H7 (cell line): ENCODE measurements around the gene CCDC3. TPM values are rescaled to one million over a fixed set of nuclear protein-coding genes. Genes with fewer than 3 reads are reported as not detected.

Source experiments
- DNase-seq: peaks from one replicate; pipeline ENCODE4 v3.0.0; 2012
- H3K27me3 ChIP-seq: 2 replicates; pipeline ENCODE4 v1.6.0; 2011; ENCODE audit warnings: mild to moderate bottlenecking, low read length; ENCODE audit not compliant: control insufficient read depth, insufficient read depth
- H3K36me3 ChIP-seq: replicated peaks from 2 replicates; pipeline ENCODE4 v1.5.1; 2011; ENCODE audit warnings: low read length; ENCODE audit not compliant: control insufficient read depth, insufficient read depth
- H3K4me3 ChIP-seq: 2 replicates; pipeline ENCODE4 v1.5.1; 2011; ENCODE audit warnings: low read depth, mild to moderate bottlenecking, control low read depth, low read length, moderate library complexity; ENCODE audit not compliant: insufficient read depth
- total RNA-seq: library from RNA; depleted of rRNA; stranded (reverse); fragments of >200 nt; shearing (Covaris generic); gene quantifications from 2 replicates; pipeline ENCODE4 v1.2.3, GENCODE V29; 2014

Gene CCDC3
- total RNA-seq, 1 experiment from 2014 or later, result 0.73 TPM

- H3K27me3 ChIP-seq, result no peaks in the 10 kb centered on the region
- H3K4me3 ChIP-seq, result no peak overlapping the region
- no peak for DNase-seq
- H3K36me3 ChIP-seq, result no peaks in the 10 kb centered on the region
These were observed 20.7 kb downstream of the CCDC3 start for GRCh38 chr10:12980713-12981306.

GRCh38 chr10:12980102-12980661 lies 21.3 kb downstream of the CCDC3 start:
- Histone ChIP-seq H3K27me3 (no peaks in the 10 kb centered on the region), H3K36me3 (no peaks in the 10 kb centered on the region), H3K4me3 (no peak overlapping the region)
- DNase-seq, result no peak

GRCh38 chr10:12978891-12979290 lies 22.6 kb downstream of the CCDC3 start:
- Histone ChIP-seq H3K4me3 (no peak overlapping the region), H3K36me3 (no peaks in the 10 kb centered on the region), H3K27me3 (no peaks in the 10 kb centered on the region)
- no peak for DNase-seq

- H3K36me3 ChIP-seq, result no peaks in the 10 kb centered on the region
- no peak for DNase-seq
- no peak overlapping the region for H3K4me3 ChIP-seq
- no peaks in the 10 kb centered on the region for H3K27me3 ChIP-seq
These were observed 25.6 kb downstream of the CCDC3 start for GRCh38 chr10:12975906-12976305.

GRCh38 chr10:12975266-12975665 lies 26.2 kb downstream of the CCDC3 start:
- Histone ChIP-seq H3K36me3 (no peaks in the 10 kb centered on the region), H3K27me3 (no peaks in the 10 kb centered on the region), H3K4me3 (no peak overlapping the region)
- DNase-seq, result peak; percentile 38

- no peaks in the 10 kb centered on the region for H3K36me3 ChIP-seq
- no peak overlapping the region for H3K4me3 ChIP-seq
- DNase-seq, result no peak
- H3K27me3 ChIP-seq, result no peaks in the 10 kb centered on the region
These were observed 26.9 kb downstream of the CCDC3 start for GRCh38 chr10:12974491-12975199.

- Histone ChIP-seq H3K27me3 (no peaks in the 10 kb centered on the region), H3K36me3 (no peaks in the 10 kb centered on the region), H3K4me3 (no peak overlapping the region)
- DNase-seq, result no peak
These were observed 27.4 kb downstream of the CCDC3 start for GRCh38 chr10:12974078-12974477.

- DNase-seq, result peak; percentile 49
- H3K36me3 ChIP-seq, result no peaks in the 10 kb centered on the region
- H3K27me3 ChIP-seq, result no peaks in the 10 kb centered on the region
- H3K4me3 ChIP-seq, result no peak overlapping the region
These were observed 28.3 kb downstream of the CCDC3 start for GRCh38 chr10:12973149-12973718.

GRCh38 chr10:12972146-12972545 lies 29.4 kb downstream of the CCDC3 start:
- no peak for DNase-seq
- H3K4me3 ChIP-seq, result no peak overlapping the region

GRCh38 chr10:12971001-12971788 lies 30.3 kb downstream of the CCDC3 start:
- no peak for DNase-seq
- H3K36me3 ChIP-seq, result no peaks in the 10 kb centered on the region
- H3K27me3 ChIP-seq, result no peaks in the 10 kb centered on the region
- no peak overlapping the region for H3K4me3 ChIP-seq

More at GRCh38 chr10:12972146-12972545, 29.4 kb downstream of the CCDC3 start:
- no peaks in the 10 kb centered on the region for H3K27me3 ChIP-seq
- no peaks in the 10 kb centered on the region for H3K36me3 ChIP-seq

GRCh38 chr10:12969951-12970350 lies 31.6 kb downstream of the CCDC3 start:
- no peaks in the 10 kb centered on the region for H3K36me3 ChIP-seq
- no peak for DNase-seq
- no peak overlapping the region for H3K4me3 ChIP-seq
- H3K27me3 ChIP-seq, result no peaks in the 10 kb centered on the region

- Histone ChIP-seq H3K36me3 (no peaks in the 10 kb centered on the region), H3K27me3 (no peaks in the 10 kb centered on the region), H3K4me3 (no peak overlapping the region)
- no peak for DNase-seq
These were observed 35.4 kb downstream of the CCDC3 start for GRCh38 chr10:12966067-12966466.

- no peaks in the 10 kb centered on the region for H3K27me3 ChIP-seq
- no peaks in the 10 kb centered on the region for H3K36me3 ChIP-seq
- DNase-seq, result no peak
These were observed 35.9 kb downstream of the CCDC3 start for GRCh38 chr10:12965571-12965970.

GRCh38 chr10:12962556-12962955 lies 39.0 kb downstream of the CCDC3 start:
- Histone ChIP-seq H3K36me3 (no peaks in the 10 kb centered on the region), H3K4me3 (no peak overlapping the region), H3K27me3 (no peaks in the 10 kb centered on the region)
- no peak for DNase-seq

More at GRCh38 chr10:12965571-12965970, 35.9 kb downstream of the CCDC3 start:
- H3K4me3 ChIP-seq, result no peak overlapping the region
